Measurements from ENCODE around the gene MACROD2.

MACROD2 gene

DNA sequence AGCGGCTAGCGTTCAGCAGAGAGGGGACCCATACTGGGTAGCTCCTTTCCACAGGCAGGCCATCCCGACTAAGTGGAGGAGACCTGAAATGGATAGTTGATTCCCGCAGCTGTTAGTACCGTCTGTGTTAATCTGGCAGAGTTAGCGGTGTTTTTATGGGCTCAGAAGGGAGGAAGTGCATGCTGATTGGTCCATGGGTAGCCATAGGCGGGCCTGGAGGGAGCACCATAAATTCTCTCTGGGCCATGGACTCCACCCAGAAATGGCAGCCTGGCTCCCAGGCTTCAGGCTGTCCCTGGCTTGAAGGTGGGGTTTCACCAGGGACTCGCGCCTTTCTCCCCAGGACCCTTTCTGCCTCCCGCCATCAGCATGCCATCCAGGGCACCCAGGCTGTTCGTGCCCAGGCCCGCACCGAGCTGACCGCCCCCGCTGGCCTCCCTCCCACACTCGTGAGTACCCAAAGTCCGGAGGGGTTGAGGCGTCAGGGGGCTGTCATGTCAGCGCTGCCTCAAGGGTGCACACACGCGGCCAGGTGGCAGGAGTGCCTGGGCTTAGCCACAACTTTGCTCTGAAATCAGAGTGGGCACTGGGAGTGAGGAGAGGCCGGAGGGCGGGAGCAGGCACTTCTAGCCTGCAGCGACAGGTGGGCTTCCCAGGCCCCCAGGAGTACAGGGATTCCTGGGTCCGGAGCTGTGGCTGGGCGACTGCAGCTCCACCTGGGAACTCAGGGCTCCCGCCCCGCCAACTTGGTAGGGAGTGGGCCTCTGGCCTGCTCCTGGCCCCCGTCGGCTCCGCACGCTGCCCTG, 1036.4 kb downstream of the MACROD2 start:
- DNase-seq: peak; percentile 39

DNA sequence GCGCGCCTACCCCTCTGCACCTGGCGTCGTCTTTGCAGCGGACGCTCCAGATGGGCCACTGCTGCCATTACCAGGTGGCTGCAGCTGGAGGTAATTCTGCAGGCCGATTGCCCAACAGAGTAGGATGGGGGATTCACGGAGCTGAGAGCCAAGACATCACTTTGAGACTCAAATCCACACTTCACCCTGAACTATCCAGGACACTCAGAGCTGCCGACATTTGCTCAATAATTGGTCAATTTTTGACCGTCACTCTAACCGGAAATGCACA, 1037.0 kb downstream of the MACROD2 start:
- no peak for DNase-seq

- no peak for DNase-seq
These were observed 1038.0 kb downstream of the MACROD2 start for GRCh38 chr20:15033269-15033668.

- DNase-seq: peak; percentile 12
These were observed 1038.6 kb downstream of the MACROD2 start for GRCh38 chr20:15033891-15034290.

- no peak for DNase-seq
These were observed 1041.6 kb downstream of the MACROD2 start for GRCh38 chr20:15036948-15037347.

DNA sequence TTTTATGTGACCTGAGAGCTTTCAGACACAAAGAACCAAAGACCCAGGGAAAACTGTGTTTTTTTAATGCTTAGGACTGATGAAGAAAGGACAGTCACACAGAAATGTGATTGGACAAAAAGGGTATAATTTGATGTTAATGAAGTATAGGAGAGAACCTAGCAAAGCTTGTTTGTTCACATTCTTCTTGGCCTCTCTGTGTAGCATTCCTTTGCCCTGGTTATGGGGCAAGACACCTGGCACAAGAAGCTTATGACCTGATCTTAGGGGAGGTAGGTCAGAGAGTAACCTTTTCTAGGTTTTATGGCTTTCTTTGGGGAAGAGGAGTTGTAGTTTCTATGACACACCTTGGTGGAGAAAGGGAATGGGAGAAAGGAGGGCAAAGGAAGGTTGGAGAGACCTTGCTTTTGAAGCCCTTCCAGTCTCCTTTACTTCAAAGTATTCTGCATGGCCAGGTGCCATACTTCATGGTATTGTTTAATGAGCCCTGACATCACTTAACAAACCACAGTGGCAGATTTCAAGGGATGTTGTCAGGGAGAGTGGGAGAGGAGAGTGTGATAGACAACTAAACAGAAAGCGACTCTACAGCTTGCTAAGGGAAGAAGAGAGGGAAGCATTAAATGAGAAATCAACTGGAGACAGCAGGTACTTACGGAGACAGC, 1043.9 kb downstream of the MACROD2 start:
- DNase-seq: peak; percentile 29

GRCh38 chr20:15042723-15043122, 1047.4 kb downstream of the MACROD2 start:
- no peak for DNase-seq

GRCh38 chr20:15045246-15045645, 1049.9 kb downstream of the MACROD2 start:
- DNase-seq: no peak

DNA sequence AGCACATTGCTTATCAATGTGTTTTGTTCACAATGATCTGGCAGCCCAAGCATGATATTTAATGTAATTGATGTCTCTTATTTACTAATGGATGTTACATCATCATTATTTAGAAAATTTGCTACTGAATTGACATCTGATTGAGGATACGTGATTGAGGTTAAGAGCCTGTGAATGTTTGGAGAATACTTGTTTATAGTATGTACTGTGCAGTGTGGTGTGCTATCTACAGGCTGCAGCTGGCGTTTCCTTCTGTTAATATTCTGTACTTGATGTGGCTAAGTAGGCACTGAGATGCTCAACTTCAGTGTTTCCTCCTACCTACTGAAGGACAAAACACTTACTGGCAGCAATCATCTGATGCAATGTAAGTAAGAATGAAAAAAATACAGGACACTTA, 1051.7 kb downstream of the MACROD2 start:
- DNase-seq: peak; percentile 42

DNA sequence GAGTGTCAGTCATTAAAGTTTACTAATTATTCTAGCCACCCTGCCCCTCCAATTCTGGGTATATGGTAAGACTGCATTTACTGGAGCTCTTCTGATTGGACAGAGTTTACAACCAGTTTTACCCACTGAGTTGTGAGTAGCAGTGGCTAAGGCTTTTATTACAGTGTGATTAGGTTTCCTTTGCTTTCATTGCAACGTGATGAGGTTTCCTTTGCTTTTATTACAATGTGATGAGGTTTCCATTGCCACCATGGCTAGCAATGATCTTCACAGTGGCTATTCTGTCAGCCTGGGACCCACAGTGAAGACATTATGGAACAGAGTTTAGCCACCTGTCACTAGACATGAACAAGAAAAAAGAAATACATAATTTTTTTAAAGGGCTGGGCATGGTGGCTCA, 1052.3 kb downstream of the MACROD2 start:
- no peak for DNase-seq

DNA sequence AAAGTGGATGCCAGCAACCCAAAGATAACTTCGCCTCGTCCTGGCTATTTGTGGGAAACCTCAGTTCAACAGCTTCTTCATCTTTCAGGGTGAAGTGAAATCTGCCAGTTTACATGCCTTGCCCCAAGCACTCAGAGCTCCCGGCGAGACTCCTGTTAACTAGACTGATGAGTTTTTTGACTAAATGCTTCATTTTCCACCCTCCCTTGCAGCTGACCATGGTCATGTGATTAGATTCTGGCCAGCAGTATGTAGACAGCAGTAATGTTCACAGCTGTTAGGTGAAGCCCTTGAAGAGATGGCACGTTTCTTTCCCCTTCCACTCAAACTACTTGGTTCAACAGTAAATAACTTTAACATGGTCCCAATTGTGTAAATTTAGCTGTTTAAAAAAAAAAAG, 1060.9 kb downstream of the MACROD2 start:
- no peak for DNase-seq

DNA sequence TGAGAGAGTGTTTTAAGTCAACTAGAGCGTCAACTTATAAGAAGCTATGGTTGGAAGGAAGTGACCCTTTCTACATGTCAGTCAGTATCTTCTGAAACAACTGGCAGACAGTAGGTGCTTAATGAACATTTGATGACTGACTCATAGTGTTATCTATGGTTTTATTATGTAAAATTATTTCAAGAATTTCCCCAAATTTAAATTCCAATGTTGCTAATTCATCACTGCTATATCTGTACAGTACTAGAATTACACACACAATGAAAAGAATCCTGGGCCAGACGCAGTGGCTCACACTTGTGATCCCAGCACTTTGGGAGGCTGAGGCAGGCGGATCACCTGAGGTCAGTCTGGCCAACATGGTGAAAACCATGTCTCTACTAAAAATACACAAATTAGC, 1063.5 kb downstream of the MACROD2 start:
- no peak for DNase-seq

DNA sequence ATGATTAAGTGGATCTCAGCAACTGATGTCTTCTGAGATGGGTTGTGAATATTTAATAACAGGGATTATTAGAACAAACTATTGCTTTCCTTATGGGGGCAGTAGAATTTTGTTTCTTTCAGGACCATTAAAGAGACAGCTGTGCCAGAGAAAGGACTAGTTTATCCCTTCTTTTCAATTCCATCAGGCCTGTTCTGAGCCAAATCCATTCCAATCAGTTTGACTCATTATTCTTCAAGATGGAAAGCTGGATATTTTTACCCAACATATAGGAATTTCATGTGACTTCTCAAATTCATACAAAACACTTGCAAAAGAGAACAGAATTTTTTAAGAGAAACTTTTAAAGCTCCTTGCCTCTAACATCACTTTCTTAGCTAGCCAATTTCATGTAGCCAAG, 1064.1 kb downstream of the MACROD2 start:
- DNase-seq: no peak

DNA sequence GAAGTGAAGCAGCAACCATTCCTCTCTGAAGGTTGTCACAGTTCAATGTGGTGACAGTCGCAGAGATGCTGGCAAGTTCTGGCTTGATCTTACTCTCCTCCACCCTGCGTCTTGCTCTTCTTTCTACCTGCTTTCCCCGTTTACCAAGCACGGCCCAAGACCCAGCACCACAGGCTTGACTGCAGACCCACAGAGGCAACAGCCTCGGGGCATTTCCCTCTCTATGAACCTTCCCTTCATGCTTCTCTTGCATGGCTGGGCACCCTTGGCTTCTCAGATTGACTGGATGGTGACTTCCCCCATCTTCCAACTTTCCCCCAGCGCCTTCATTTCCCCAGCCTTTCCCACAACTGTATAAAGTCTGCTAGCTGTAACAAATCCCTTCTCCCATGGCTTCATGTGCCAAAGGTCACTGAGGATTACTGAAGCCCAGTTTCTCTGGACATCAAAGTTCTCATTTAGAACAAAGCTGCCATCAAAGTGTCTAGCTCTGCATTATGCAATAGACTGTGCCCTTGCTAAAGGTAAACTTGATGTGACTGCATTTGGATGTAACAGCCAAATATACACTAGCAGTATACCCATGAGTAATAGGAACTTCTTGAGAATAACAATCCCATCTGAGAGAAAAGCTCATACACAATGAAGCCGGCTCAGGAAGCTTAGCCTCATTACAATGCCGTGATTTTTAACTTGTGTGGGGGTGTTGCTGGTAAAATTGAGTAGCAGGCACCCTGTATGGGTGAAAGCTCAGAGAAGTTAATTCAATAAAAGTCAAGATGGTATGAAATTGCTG, 1065.1 kb downstream of the MACROD2 start:
- no peak for DNase-seq

- DNase-seq: no peak
These were observed 1065.7 kb downstream of the MACROD2 start for GRCh38 chr20:15061061-15061430.

DNA sequence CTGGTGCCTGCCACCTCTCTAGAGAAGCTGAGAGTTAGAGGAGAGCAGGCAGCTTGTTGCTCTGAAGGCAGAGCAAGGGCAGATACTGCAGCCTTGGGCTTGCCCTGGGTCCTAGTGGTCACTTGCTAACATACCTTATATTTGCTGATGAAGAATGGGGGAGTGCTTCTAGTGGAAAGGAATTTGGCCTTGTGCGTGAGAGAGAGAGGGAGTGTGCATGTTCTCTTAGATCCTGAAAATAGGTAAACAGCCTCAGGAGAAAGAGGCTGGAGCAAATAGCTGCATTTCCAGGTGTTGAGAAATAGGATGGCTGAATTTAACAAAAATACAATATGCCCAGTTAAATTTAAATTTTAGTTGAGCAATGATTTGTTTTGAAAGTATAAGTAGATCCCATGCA, 1066.6 kb downstream of the MACROD2 start:
- DNase-seq: no peak

- no peak for DNase-seq
These were observed 1067.8 kb downstream of the MACROD2 start for GRCh38 chr20:15063081-15063480.

- DNase-seq: no peak
These were observed 1069.4 kb downstream of the MACROD2 start for GRCh38 chr20:15064741-15065140.

DNA sequence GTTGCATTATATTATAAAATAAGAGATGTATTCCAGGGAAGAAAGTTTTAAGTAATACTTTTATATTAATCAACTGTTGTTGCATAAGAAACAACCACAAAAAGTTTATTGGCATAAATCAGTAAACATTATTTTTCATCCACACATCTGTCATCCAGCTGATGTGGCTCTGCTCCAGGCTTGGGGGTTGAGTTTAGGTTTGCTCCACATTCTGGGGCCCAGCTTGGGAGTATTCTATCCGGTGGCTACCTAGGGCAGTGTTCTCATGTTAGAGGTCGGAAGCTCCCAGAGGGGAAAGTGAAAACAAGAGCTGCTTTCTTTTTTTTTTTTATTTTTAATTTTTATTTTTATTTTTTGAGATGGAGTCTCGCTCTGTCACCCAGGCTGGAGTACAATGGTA, 1070.5 kb downstream of the MACROD2 start:
- no peak for DNase-seq

DNA sequence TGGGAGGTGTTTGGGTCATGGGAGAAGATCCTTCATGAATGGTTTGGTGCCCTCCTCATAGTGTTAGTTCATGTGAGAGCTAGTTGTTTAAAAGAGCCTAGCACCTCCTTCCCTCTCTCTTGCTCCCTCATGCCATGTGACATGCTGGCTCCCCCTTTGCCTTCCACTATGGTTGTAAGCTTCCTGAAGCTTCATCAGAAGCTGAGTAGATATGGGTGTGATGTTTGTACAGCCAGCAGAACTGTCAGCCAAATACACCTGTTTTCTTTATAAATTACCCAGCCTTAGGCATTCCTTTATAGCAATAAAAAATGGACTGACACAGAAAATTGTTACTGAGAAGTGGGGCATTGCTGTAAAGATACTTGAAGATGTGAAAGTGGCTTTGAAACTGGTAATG, 1073.2 kb downstream of the MACROD2 start:
- DNase-seq: no peak

DNA sequence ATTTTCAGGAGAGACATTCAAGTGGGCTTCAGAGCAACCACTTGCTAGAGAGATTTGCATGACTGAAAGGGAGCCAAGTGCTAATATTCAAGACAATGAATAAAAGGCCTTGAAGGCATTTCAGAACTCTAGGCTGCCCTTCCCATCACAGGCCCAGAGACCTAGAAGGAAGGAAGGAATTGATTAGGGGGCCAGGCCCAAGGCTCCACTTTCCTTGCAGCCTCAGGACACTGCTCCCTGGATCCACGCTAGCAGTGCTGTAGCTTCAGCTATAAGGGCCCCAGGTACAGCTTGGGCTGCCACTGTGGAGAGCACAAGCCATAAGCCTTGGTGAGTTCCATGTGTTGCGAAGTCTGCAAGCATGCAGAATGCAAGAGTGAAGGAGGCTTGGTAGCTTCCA, 1074.0 kb downstream of the MACROD2 start:
- no peak for DNase-seq

DNA sequence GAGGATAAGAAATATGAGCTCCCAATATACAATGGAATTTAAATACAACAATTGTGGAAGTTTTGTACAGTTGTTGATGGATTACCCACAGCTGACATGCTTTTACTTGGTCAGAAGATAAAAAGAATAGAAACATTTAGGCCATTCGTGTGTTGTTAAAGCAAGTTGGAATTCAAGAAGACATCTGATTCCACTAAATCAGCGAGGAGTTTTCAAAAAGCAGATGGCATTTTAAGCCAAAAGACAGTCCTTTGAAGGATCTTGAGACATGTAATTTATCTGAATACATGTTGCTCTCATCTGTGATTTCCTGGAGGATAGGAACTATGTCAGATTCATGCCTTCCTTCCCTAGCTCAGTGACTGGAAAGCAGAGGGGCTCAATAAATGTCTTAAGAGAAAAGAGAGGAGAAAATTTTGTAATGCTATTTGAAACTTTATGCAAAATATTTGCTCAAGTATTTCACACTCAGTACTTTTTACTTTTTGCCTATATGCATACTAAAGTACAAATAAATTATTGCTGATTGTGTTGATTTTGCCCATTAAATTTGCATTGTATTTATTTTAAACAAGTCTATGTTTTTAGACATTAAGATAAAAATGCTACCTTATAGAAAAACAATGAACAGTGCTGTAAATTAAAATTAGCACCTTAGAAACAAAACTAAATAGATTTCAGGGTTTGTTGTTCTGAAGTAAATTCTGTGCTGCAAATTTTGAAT, 1075.9 kb downstream of the MACROD2 start:
- DNase-seq: no peak

DNA sequence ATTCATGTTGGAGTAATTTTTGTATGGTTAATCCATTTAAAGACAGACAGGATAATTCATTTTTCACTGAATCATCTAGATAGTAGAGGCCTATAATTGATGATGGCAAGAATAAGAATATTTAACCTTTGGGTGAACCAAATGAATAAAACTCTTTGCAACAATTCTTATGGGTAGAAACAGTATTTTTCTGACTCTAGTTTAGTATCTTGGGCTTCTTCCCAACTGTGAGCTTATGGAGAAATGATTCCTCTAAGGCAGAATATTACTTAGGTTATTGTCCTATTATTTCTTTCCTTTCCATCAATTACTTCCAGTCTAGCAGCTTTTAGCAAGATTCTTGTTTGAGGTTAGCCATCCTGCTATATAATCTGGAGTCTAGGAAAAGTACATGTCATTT, 1077.0 kb downstream of the MACROD2 start:
- DNase-seq: peak; percentile 9

All from NCI-H2171 treated with DMSO at 0.1 percent for 48 hours (cell line).